ENCODE results near the gene AKR1C2.
"Not testable (repeated sequence)": the region's sequence is repeated elsewhere in the genome, so short reads cannot be mapped to it uniquely, and the experiment has no call there.

The AKR1C2 gene

GRCh38 chr10:4984971-4985594 lies 18.6 kb downstream of the AKR1C2 start:
- no peak for FAIRE-seq

DNA sequence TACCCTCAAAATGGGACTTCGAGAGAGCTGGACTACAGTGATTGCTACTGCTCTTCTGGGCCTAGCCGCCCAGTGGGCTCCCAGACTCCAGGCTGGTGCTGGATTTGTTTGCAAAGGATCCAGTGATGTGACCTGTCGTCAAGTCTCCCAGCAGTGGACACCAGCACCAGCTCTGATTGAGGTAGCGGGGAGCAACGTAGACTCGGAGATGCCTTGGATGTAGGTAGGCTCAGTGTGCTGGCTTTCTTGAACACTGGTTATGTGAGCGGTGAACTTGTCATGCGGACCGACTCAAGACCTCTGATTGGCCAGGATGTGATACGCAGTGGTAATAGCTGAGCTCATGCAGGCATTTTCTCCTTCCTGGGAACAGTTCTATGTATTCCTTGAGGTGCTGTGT lies 19.4 kb downstream of the AKR1C2 start:
- no peak for FAIRE-seq

GRCh38 chr10:4983615-4984216 lies 19.9 kb downstream of the AKR1C2 start:
- no peak for FAIRE-seq

DNA sequence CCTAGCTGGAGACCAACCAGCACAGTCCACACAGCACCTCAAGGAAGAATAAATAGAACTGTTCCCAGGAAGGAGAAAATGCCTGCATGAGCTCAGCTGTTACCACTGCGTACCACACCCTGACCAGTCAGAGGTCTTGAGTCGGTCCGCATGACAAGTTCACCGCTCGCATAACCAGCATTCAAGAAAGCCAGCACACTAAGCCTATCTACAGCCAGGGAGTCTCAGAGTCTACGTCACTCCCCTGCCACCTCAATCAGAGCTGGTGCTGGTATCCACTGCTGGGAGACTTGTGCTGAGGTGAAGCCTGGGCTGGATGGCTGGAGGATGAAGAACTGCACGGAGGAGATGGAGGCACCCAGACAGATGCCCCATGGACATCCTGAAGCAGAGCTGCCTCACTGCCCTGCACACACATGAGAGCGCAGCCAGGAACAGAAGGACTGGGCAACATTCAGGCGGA lies 20.9 kb downstream of the AKR1C2 start:
- FAIRE-seq, result no peak

DNA sequence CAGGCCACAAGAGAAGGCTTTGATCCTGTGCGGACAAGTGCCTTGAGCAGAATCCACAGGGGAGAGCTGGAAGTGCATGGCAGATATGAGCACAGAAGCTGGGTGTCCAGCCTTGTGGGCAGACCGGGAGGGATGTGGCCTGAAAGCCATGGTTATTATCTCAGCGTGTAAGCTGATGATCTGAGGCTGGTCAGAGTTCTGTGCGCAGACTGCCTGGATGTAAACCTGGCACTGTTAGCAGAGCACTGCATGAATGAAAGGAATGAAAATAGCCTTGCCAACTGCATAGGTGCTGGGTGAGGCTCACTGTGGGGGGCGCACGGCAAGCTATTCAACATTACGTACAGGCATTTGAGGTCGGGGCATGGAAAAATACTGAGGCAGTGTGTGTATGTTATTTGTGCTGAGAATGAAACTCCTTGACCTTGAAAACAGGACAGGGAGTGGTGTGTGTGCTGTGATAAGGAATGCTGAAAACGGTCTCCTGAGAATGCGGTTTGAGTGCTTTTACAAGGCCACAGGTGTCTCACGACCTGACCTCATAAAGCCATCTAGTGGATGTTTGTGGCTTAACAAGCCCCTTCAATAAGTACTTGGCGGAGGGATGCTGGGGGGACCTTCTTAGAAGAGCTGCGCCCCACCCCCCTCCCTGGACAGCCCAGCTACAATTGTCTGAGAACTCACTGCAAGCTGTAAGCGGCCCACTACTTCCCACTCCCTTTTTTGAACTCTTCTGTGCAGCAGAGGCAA lies 21.8 kb downstream of the AKR1C2 start:
- no peak for FAIRE-seq

DNA sequence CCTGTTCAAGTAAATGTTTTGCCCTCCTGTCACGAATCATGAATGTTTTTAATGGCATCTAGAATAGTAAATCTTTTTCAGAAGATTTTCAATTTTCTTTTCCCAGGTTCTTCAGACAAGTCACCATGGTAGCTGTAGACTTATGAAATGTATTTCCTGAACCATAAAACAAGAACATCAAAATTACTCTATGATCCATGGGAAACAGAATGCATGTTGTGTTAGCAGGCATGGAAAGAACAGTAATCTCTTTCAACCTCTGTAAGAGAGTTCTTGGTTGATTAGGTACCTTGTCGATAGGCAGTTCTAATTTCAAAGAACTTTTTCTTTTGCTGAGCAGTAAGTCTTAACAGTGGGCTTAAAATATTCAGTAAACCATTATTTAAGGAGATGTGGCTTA lies 22.9 kb downstream of the AKR1C2 start:
- FAIRE-seq, result no peak

DNA sequence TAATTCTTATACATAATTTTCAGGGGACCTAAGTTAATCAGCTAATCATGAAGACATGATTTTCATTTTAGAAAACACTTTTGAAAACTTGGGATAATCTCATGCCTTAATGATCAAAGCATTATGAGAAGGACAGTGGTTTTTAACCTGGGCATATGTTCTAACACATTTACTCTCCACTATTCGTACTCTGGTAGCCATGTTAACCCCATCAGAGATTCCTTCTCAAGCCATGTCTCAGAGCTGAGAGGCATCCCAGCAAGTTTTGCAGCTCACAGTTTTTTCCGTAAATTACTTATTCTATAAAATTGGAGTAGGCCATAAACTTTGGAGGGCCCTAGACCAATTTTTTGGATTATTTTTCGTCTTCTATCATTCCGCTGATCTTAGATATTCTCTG lies 24.8 kb downstream of the AKR1C2 start:
- no peak for FAIRE-seq

- no peak for FAIRE-seq
Measured at GRCh38 chr10:4977025-4977424, 26.6 kb downstream of the AKR1C2 start.

GRCh38 chr10:4974400-4974799 lies 29.3 kb downstream of the AKR1C2 start:
- not testable (repeated sequence) for FAIRE-seq

DNA sequence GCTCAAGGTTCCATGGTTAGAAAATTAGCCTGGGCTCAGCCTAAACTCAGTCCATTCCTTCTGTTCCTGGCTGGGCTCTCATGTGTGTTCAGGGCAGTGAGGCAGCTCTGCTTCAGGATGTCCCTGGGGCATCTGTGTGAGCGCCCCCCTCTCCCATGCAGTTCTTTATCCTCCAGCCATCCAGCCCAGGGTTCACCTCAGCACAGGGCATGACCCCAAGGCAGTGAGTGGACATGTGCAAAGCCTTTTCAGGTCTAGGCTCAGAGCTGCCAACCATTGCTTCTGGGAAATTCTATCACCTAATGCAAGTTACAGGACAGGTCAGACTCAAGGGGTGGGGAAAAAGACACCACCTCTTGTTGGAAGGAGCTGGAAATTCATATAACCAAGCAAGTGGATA lies 30.4 kb downstream of the AKR1C2 start:
- not testable (repeated sequence) for FAIRE-seq

GRCh38 chr10:4972369-4973142 lies 31.1 kb downstream of the AKR1C2 start:
- not testable (repeated sequence) for FAIRE-seq

DNA sequence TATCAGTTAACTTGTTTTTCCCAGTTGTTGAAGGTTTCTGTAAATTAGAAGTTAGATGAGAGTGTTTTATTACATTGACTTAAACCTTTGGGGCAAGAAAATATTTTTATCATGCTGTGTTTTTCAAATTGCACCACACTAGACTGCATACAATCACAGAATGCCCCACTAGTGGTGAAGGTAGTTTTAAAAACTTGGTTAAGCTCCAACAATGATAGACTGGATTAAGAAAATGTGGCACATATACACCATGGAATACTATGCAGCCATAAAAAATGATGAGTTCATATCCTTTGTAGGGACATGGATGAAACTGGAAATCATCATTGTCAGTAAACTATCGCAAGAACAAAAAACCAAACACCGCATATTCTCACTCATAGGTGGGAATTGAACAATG lies 33.3 kb downstream of the AKR1C2 start:
- not testable (repeated sequence) for FAIRE-seq

- FAIRE-seq, result not testable (repeated sequence)
Measured at GRCh38 chr10:4969289-4969688, 34.4 kb downstream of the AKR1C2 start.

- not testable (repeated sequence) for FAIRE-seq
Measured at GRCh38 chr10:4967189-4967588, 36.5 kb downstream of the AKR1C2 start.

- FAIRE-seq, result not testable (repeated sequence)
Measured at GRCh38 chr10:4965763-4966162, 37.9 kb downstream of the AKR1C2 start.

DNA sequence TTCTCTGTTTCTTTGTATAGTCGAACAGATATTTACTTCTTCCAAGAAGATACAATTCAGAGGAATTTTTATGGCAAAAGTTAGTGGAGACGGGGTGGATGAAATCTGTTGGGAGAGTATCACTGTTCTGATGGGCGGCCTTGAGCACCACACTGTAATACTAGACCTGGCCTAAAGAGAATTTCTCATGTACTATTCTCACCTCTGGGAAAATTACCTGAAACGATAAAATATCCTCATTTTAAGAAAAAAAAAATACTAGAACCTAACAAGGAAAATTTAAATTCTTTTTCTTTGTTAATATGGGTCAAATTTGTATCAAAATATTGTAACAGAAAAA lies 39.9 kb downstream of the AKR1C2 start:
- FAIRE-seq, result not testable (repeated sequence)

DNA sequence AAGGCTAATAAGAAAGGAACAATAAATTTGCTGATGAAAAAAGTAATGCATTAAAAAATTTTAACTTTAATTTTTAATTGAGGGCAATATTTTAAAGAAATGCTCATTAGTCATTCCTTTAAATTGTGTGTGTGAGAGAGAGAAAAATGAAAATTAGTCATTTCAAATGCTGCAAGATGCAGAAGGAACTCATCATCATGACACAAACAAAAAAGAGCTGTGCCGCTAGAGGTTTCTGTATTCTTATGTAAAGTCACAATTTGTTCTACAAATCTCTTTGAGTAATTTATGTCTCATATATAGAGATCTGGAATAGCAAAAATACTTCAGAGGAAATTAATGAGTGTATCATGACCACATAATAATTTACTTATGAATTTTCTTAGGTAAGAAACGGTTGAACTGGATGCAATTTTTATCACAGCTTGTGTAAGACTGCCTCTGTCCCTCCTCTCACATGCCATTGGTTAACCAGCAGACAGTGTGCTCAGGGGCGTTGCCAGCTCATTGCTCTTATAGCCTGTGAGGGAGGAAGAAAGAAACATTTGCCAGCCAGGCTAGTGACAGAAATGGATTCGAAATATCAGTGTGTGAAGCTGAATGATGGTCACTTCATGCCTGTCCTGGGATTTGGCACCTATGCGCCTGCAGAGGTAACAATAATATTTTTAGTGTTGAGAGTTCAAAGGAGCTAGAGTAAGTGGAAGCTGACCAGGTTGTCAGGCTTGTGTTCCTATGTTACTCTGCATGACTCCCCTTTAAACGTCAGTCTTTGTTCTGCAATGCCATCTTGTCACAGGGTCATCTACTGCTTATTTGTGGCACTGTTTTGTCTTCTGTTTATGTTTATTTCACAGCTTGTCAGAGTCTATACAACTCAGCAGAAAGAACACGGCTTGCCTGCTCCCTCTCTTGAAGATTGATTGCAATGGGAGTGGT lies 40.5 kb downstream of the AKR1C2 start, which contains the start of gene AKR1C1:
AKR1C1 (plus strand) TSS at position 540 of the 939 bp plus-strand sequence; CDS start at position 570, 30 bp downstream.
- FAIRE-seq, result peak; percentile 77

DNA sequence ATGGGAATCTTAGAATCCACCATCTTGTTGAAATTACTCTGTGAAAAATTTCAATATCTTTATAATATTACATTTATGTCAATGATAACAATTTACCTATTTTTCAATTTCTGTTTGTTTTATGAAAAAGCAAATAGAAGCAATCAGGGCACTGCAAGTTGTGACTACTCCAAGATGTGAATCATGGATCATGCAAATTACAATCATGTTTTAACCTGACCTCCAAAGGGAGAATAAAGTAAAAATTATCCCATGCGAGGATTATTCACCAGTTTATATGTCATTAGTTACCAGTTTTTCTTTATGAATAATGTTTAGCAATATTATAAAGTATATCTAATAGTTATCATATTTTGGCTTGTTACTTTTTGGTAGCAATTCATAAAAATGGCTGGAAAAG lies 41.3 kb downstream of the AKR1C2 start:
- not testable (repeated sequence) for FAIRE-seq

DNA sequence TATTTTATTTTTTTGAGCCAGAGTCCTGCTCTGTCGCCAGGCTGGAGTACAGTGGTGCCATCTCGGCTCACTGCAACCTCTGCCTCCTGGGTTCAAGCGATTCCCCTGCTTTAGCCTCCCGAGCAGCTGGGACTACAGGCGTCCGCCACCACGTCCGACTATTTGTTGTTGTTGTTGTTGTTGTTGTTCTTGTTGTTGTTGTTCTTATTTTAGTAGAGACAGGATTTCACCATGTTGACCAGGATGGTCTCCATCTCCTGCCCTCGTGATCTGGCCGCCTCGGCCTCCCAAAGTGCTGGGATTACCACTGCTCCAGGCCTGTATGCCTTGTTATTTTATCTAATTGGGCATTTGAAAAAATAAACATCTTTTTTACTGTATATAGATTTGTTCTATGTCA lies 42.1 kb downstream of the AKR1C2 start:
- not testable (repeated sequence) for FAIRE-seq

DNA sequence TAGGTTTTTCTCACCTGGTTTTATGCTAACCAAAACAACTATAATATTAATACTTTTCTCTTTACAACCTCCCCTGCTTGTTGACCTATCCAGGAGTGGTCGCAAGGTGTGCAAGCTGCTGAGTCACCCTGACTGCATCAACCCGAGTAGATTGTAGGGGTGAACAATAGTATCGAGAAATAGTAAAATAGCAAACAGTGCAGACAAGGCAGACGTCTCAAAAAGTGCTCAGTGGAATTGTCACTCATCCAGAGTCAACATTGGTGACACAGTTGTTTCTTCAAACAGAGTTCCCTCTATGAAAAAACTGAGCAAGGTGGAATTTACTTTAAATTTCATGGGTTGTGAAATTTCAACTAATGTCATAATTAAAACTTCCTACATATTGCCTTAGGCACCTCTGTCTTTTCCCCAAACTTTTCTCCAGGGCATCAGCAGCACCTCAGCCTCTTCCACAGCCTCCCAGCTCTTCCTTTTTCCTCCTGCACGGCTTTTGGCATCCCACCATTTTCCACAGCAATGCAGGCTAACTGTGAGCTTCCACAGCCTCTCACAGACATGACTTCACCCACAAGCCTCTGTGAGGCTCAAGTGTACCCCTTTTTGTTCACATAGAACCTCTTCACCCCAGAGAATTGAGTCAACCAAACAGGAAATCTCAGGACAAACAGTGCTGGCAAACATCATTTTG lies 46.6 kb downstream of the AKR1C2 start:
- FAIRE-seq, result not testable (repeated sequence)

DNA sequence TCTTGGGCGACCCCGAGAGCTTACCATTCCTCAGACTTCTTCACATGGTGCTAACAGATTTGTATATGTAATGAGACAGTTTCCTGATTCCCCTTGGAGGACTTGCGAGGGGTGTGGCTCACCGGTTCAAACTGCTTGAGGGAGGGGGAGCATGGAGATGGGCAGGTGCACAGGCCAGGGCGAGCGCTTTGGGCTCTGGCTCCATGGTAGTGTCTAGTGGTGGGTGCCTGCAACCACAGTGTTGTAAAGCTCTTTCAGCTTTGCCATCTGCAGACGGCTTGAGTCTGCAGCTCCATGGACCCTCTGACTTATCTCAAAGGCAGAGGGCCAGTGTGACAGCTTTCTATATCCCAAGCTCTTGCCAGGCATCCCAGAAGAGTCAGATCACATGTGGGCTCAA lies 47.6 kb downstream of the AKR1C2 start:
- not testable (repeated sequence) for FAIRE-seq

All from colon (tissue), 2 donors.